ENCODE data around the gene SLC35B1. TPM values are rescaled to one million over a fixed set of nuclear protein-coding genes. Genes with fewer than 3 reads are reported as not detected.
A peak's percentile ranks its signal among the peaks of the same experiment; 100 is the strongest.

The SLC35B1 gene
- total RNA-seq, result 10 to 100 TPM; 55.8 to 70.1 TPM

GRCh38 chr17:49707608-49708514 lies at the start of gene SLC35B1:
Gene SLC35B1, minus strand, starts transcription at chr17:49707964. Its CDS starts 131 bp downstream, at chr17:49707833.
- peaks cover 52% of the 10 kb centered on the region for H3K36me3 Mint-ChIP-seq (ENCODE audit: low read depth)
- CTCF ChIA-PET, result interaction anchor here (0.5 to 3.8 kb wide), 34 partner anchors 8 to 1631 kb away, joined by 3 to 31 read pairs (median 5); partner anchors contain the start of genes FAM117A, KAT7 and NXPH3
- POLR2A ChIA-PET, result no interaction called here
- H3K27ac Mint-ChIP-seq, result peak within 1 kb of the TSS; percentile 98
- peaks cover 56% of the 10 kb centered on the region for H3K4me1 Mint-ChIP-seq
- peak; percentile 99 for DNase-seq
- peak within 1 kb of the TSS; percentile 91 for H3K4me3 Mint-ChIP-seq
- H3K27me3 Mint-ChIP-seq, result no peaks in the 10 kb centered on the region
- H3K9me3 Mint-ChIP-seq, result no peaks in the 10 kb centered on the region

- Mint-ChIP-seq H3K4me3 (no peak overlapping the region), H3K4me1 (peaks cover 86% of the 10 kb centered on the region), H3K36me3 (ENCODE audit: low read depth) (peaks cover 37% of the 10 kb centered on the region), H3K27ac (no peak overlapping the region), H3K27me3 (no peaks in the 10 kb centered on the region), H3K9me3 (no peaks in the 10 kb centered on the region)
- no peak for DNase-seq
- CTCF ChIA-PET, result interaction anchor here (0.8 to 9.1 kb wide), 4 partner anchors 9 to 275 kb away, joined by 3 to 50 read pairs (median 5); no protein-coding TSS in a partner anchor
- POLR2A ChIA-PET, result interaction anchor here (1.2 kb wide), 1 partner anchor 10 kb away, joined by 3 read pairs; no protein-coding TSS in a partner anchor
These were observed 49.5 kb upstream of the SLC35B1 start for GRCh38 chr17:49757151-49757777.

GRCh38 chr17:49756323-49757150 lies 48.8 kb upstream of the SLC35B1 start:
- ChIA-PET CTCF (interaction anchor here (0.8 to 9.1 kb wide), 6 partner anchors 8 to 275 kb away, joined by 3 to 50 read pairs (median 5); no protein-coding TSS in a partner anchor), POLR2A (interaction anchor here (1.2 kb wide), 1 partner anchor 9 kb away, joined by 3 read pairs; no protein-coding TSS in a partner anchor)
- DNase-seq, result no peak
- no peak overlapping the region for H3K27ac Mint-ChIP-seq
- H3K9me3 Mint-ChIP-seq, result no peaks in the 10 kb centered on the region
- peaks cover 37% of the 10 kb centered on the region for H3K36me3 Mint-ChIP-seq (ENCODE audit: low read depth)
- H3K4me3 Mint-ChIP-seq, result no peak overlapping the region
- H3K27me3 Mint-ChIP-seq, result no peaks in the 10 kb centered on the region
- H3K4me1 Mint-ChIP-seq, result peaks cover 81% of the 10 kb centered on the region

- H3K27ac Mint-ChIP-seq, result no peak overlapping the region
- peaks cover 74% of the 10 kb centered on the region for H3K4me1 Mint-ChIP-seq
- ChIA-PET CTCF (interaction anchor here (0.6 to 9.1 kb wide), 5 partner anchors 7 to 59 kb away, joined by 3 to 50 read pairs (median 7); no protein-coding TSS in a partner anchor), POLR2A (no interaction called here)
- H3K27me3 Mint-ChIP-seq, result no peaks in the 10 kb centered on the region
- peaks cover 36% of the 10 kb centered on the region for H3K36me3 Mint-ChIP-seq (ENCODE audit: low read depth)
- H3K9me3 Mint-ChIP-seq, result no peaks in the 10 kb centered on the region
- no peak for DNase-seq
- no peak overlapping the region for H3K4me3 Mint-ChIP-seq
These were observed 48.0 kb upstream of the SLC35B1 start for GRCh38 chr17:49755663-49756283.

GRCh38 chr17:49753959-49754391 lies 46.2 kb upstream of the SLC35B1 start:
- H3K4me1 Mint-ChIP-seq, result peaks cover 73% of the 10 kb centered on the region
- peaks cover 40% of the 10 kb centered on the region for H3K36me3 Mint-ChIP-seq (ENCODE audit: low read depth)
- H3K27me3 Mint-ChIP-seq, result no peaks in the 10 kb centered on the region
- no peaks in the 10 kb centered on the region for H3K9me3 Mint-ChIP-seq
- no peak for DNase-seq
- H3K27ac Mint-ChIP-seq, result peak overlapping the region; percentile 46
- ChIA-PET POLR2A (no interaction called here), CTCF (interaction anchor here (0.6 to 1.8 kb wide), 5 partner anchors 10 to 340 kb away, joined by 3 to 7 read pairs (median 4); no protein-coding TSS in a partner anchor)
- no peak overlapping the region for H3K4me3 Mint-ChIP-seq

- no peak for DNase-seq
- Mint-ChIP-seq H3K4me3 (no peak overlapping the region), H3K9me3 (no peaks in the 10 kb centered on the region), H3K36me3 (ENCODE audit: low read depth) (peaks cover 46% of the 10 kb centered on the region), H3K27me3 (no peaks in the 10 kb centered on the region), H3K27ac (peak overlapping the region; percentile 32), H3K4me1 (peaks cover 80% of the 10 kb centered on the region)
- POLR2A ChIA-PET, result no interaction called here
- CTCF ChIA-PET, result interaction anchor here (0.7 to 2.1 kb wide), 8 partner anchors 8 to 61 kb away, joined by 3 to 7 read pairs (median 5); no protein-coding TSS in a partner anchor
These were observed 44.7 kb upstream of the SLC35B1 start for GRCh38 chr17:49752508-49752907.

GRCh38 chr17:49749730-49750129 lies 42.0 kb upstream of the SLC35B1 start:
- peaks cover 80% of the 10 kb centered on the region for H3K4me1 Mint-ChIP-seq
- no peak overlapping the region for H3K4me3 Mint-ChIP-seq
- peaks cover 51% of the 10 kb centered on the region for H3K36me3 Mint-ChIP-seq (ENCODE audit: low read depth)
- no peak for DNase-seq
- no peaks in the 10 kb centered on the region for H3K27me3 Mint-ChIP-seq
- POLR2A ChIA-PET, result no interaction called here
- CTCF ChIA-PET, result interaction anchor here (0.9 to 5.4 kb wide), 3 partner anchors 11 to 180 kb away, joined by 3 to 50 read pairs (median 6); partner anchors contain the start of gene FAM117A
- peaks cover 3% of the 10 kb centered on the region for H3K9me3 Mint-ChIP-seq
- H3K27ac Mint-ChIP-seq, result peak overlapping the region; percentile 92

- peak overlapping the region; percentile 92 for H3K27ac Mint-ChIP-seq
- peaks cover 3% of the 10 kb centered on the region for H3K9me3 Mint-ChIP-seq
- POLR2A ChIA-PET, result interaction anchor here (0.6 kb wide), 1 partner anchor 14 kb away, joined by 4 read pairs; no protein-coding TSS in a partner anchor
- H3K4me1 Mint-ChIP-seq, result peaks cover 75% of the 10 kb centered on the region
- no peaks in the 10 kb centered on the region for H3K27me3 Mint-ChIP-seq
- CTCF ChIA-PET, result interaction anchor here (0.9 to 5.4 kb wide), 10 partner anchors 10 to 181 kb away, joined by 3 to 50 read pairs (median 4); partner anchors contain the start of genes FAM117A and SLC35B1
- peak overlapping the region; percentile 73 for H3K4me3 Mint-ChIP-seq
- DNase-seq, result peak; percentile 63
- H3K36me3 Mint-ChIP-seq (ENCODE audit: low read depth), result peaks cover 49% of the 10 kb centered on the region
These were observed 41.0 kb upstream of the SLC35B1 start for GRCh38 chr17:49748791-49749190.

GRCh38 chr17:49748223-49748622 lies 40.5 kb upstream of the SLC35B1 start:
- peaks cover 3% of the 10 kb centered on the region for H3K9me3 Mint-ChIP-seq
- H3K27me3 Mint-ChIP-seq, result no peaks in the 10 kb centered on the region
- peak; percentile 25 for DNase-seq
- peak overlapping the region; percentile 92 for H3K27ac Mint-ChIP-seq
- CTCF ChIA-PET, result interaction anchor here (0.8 to 5.4 kb wide), 14 partner anchors 9 to 181 kb away, joined by 3 to 50 read pairs (median 4); partner anchors contain the start of genes FAM117A and SLC35B1
- POLR2A ChIA-PET, result interaction anchor here (0.6 kb wide), 1 partner anchor 14 kb away, joined by 4 read pairs; no protein-coding TSS in a partner anchor
- peaks cover 72% of the 10 kb centered on the region for H3K4me1 Mint-ChIP-seq
- peak overlapping the region; percentile 73 for H3K4me3 Mint-ChIP-seq
- peaks cover 47% of the 10 kb centered on the region for H3K36me3 Mint-ChIP-seq (ENCODE audit: low read depth)

- Mint-ChIP-seq H3K4me3 (peak overlapping the region; percentile 73), H3K4me1 (peaks cover 75% of the 10 kb centered on the region), H3K27me3 (no peaks in the 10 kb centered on the region), H3K36me3 (ENCODE audit: low read depth) (peaks cover 52% of the 10 kb centered on the region), H3K9me3 (peaks cover 3% of the 10 kb centered on the region), H3K27ac (peak overlapping the region; percentile 92)
- ChIA-PET POLR2A (interaction anchor here (0.7 kb wide), 1 partner anchor 9 kb away, joined by 3 read pairs; no protein-coding TSS in a partner anchor), CTCF (interaction anchor here (0.8 to 5.4 kb wide), 13 partner anchors 10 to 178 kb away, joined by 3 to 50 read pairs (median 4); partner anchors contain the start of genes FAM117A, KAT7 and SLC35B1)
- DNase-seq, result no peak
These were observed 39.9 kb upstream of the SLC35B1 start for GRCh38 chr17:49747632-49748031.

Measured in activated CD4-positive, alpha-beta T cell treated with anti-CD3 and anti-CD28 coated beads, Interleukin-2, amount 10 ng/mL, durations not matched to agents 7 days and 5 days (primary cell).